K562 (cell line): ENCODE results near the gene EIF2S3. TPM values are rescaled to one million over a fixed set of nuclear protein-coding genes. Genes with fewer than 3 reads are reported as not detected.

Source experiments
- ARHGAP35 ChIP-seq: fragments of 450-650 bp; IDR thresholded peaks from 2 replicates; pipeline ENCODE4 v1.6.1; 2018; ENCODE audit not compliant: partially characterized antibody
- ATF7 ChIP-seq: fragments of 450-650 bp; IDR thresholded peaks from 2 replicates; pipeline ENCODE4 v1.7.1; 2014; ENCODE audit warnings: mild to moderate bottlenecking, moderate library complexity
- CAMTA2 ChIP-seq: fragments of 250-450 bp; sonication (Bioruptor Pico); conservative IDR thresholded peaks from 2 replicates; pipeline ENCODE4 v1.5.1; 2022
- CBFB ChIP-seq: sonication (generic); formaldehyde crosslinking; IDR thresholded peaks from 2 replicates; pipeline ENCODE4 v1.4.0; 2020; ENCODE audit warnings: mild to moderate bottlenecking, missing genetic modification reagents
- E2F5 ChIP-seq: sonication (generic); formaldehyde crosslinking; IDR thresholded peaks from 2 replicates; pipeline ENCODE4 v1.8.0; 2022; ENCODE audit warnings: mild to moderate bottlenecking, missing genetic modification reagents
- MITF ChIP-seq: IDR thresholded peaks from 2 replicates; pipeline ENCODE4 v1.6.1; 2014; ENCODE audit warnings: antibody characterized with exemption
- NCOA2 ChIP-seq, 2 experiments: fragments of 450-650 bp; IDR thresholded peaks; 2 replicates each; pipeline ENCODE4 v1.6.1; 2018; ENCODE audit warnings: mild to moderate bottlenecking in 2 of 2, moderate library complexity in 1 of 2; ENCODE audit not compliant: partially characterized antibody in 2 of 2
- NFXL1 ChIP-seq: fragments of 450-650 bp; formaldehyde crosslinking; IDR thresholded peaks from 2 replicates; pipeline ENCODE4 v1.4.0; 2021; ENCODE audit warnings: mild to moderate bottlenecking
- NR1H2 ChIP-seq: sonication (generic); formaldehyde crosslinking; IDR thresholded peaks from 2 replicates; pipeline ENCODE4 v1.4.0; 2020; ENCODE audit warnings: mild to moderate bottlenecking, missing genetic modification reagents
- PCBP2 ChIP-seq: fragments of 200-400 bp; formaldehyde crosslinking; IDR thresholded peaks from 2 replicates; pipeline ENCODE4 v1.6.1; 2018; ENCODE audit warnings: low read length, low read depth, mild to moderate bottlenecking, moderate library complexity; ENCODE audit not compliant: poor library complexity, severe bottlenecking
- SMARCC2 ChIP-seq: fragments of 450-650 bp; IDR thresholded peaks from 2 replicates; pipeline ENCODE4 v1.6.1; 2017; ENCODE audit warnings: antibody characterized with exemption, moderate library complexity, mild to moderate bottlenecking, low read depth
- SP1 ChIP-seq: sonication (generic); formaldehyde crosslinking; IDR thresholded peaks from 2 replicates; pipeline ENCODE4 v1.8.1; 2022; ENCODE audit warnings: mild to moderate bottlenecking, missing genetic modification reagents
- SPI1 ChIP-seq: IDR thresholded peaks from 2 replicates; pipeline ENCODE4 v1.6.1; 2011; ENCODE audit warnings: low read depth, low read length, control low read depth, borderline replicate concordance
- U2AF2 ChIP-seq: fragments of 200-400 bp; formaldehyde crosslinking; optimal IDR thresholded peaks from 2 replicates; pipeline ENCODE3; 2017; ENCODE audit warnings: low read depth, mild to moderate bottlenecking, low read length
- ZBTB26 ChIP-seq: fragments of 450-650 bp; formaldehyde crosslinking; IDR thresholded peaks from 2 replicates; pipeline ENCODE4 v1.4.0; 2022; ENCODE audit warnings: missing genetic modification characterization
- ZNF174 ChIP-seq: fragments of 250-450 bp; sonication (Bioruptor Pico); IDR thresholded peaks from 2 replicates; pipeline ENCODE4 v1.4.0; 2020; ENCODE audit warnings: mild to moderate bottlenecking
- ZNF197 ChIP-seq: fragments of 200-800 bp; sonication (Bioruptor generic); IDR thresholded peaks from 2 replicates; pipeline ENCODE4 v1.6.1; 2016; ENCODE audit warnings: low read depth, missing genetic modification characterization, missing compliant biosample characterization
- ZNF507 ChIP-seq: conservative IDR thresholded peaks from 2 replicates; pipeline ENCODE4 v1.6.1; 2017; ENCODE audit warnings: missing genetic modification characterization, missing compliant biosample characterization
- polyA plus RNA-seq, 8 experiments: library from polyadenylated mRNA; depleted of rRNA in 4 of 8; stranded (reverse) in 5 of 8; unstranded in 3 of 8; fragments of >200 nt; fragmentation: Nextera tagmentation in 2 of 8; fragmentation: Illumina TruSeq in 1 of 8; extraction: Ambion mirVana in 2 of 8; extraction: Trizol in 1 of 8; gene quantifications; 2 replicates each; pipeline versions ENCODE4 v1.2.1 to v1.2.3, GENCODE V29; 2011 to 2014; ENCODE audit warnings: inconsistent platforms in 1 of 8, missing spikeins in 1 of 8
- total RNA-seq, 7 experiments: library from RNA; depleted of rRNA in 6 of 7; stranded (reverse); fragments of >200 nt in 6 of 7; fragmentation: Illumina TruSeq in 2 of 7; extraction: Trizol in 2 of 7; gene quantifications; 2 replicates each; pipeline versions ENCODE4 v1.2.1 to v1.2.3, GENCODE V29; 2011 to 2021; ENCODE audit warnings: low replicate concordance in 1 of 7

EIF2S3 gene
- total and polyA plus RNA-seq, 9 of the 15 experiments (the other 6 are each of a cell fraction or from before 2014, with no cell fraction given): 148 to 439 (median 275) TPM

- TF ChIP-seq NR1H2: no peak
- no peak for TF ChIP-seq MITF
- no peak for TF ChIP-seq ZNF197
- no peak for TF ChIP-seq ARHGAP35
- no peak for TF ChIP-seq ZBTB26 (CRISPR knock-in tag)
- no peak for TF ChIP-seq PCBP2
- TF ChIP-seq NFXL1 (CRISPR knock-in tag): no peak
- no peak for TF ChIP-seq ZNF507 (tag)
- no peak for TF ChIP-seq CAMTA2 (CRISPR knock-in tag)
- TF ChIP-seq SP1: no peak
- no peak for TF ChIP-seq SMARCC2
- TF ChIP-seq CBFB (CRISPR knock-in tag): no peak
- TF ChIP-seq E2F5 (CRISPR knock-in tag): no peak
- no peak for TF ChIP-seq ZNF174
- TF ChIP-seq ATF7: no peak; the same call in 1 of the 2 replicates
- no peak for TF ChIP-seq SPI1
- TF ChIP-seq U2AF2: no peak
- no peak for TF ChIP-seq NCOA2 (IDR thresholded peaks at IDR 0.05; ENCODE audit: partially characterized antibody in 2 of 2)
Measured at GRCh38 chrX:24023972-24024669, 30.6 kb upstream of the EIF2S3 start (continued).
